ENCODE results near the gene FAM237A. TPM values are rescaled to one million over a fixed set of nuclear protein-coding genes. Genes with fewer than 3 reads are reported as not detected.

The FAM237A gene
- total and polyA plus RNA-seq, 2 of the 13 experiments (the other 11 are each of a cell fraction or from before 2014, with no cell fraction given): not detected

GRCh38 chr2:206670531-206671319 is 28.4 kb downstream of the FAM237A start (continued):
- TF ChIP-seq ZNF7 (CRISPR knock-in tag; IDR thresholded peaks at IDR 0.05): no peak
- TF ChIP-seq WIZ (CRISPR knock-in tag; IDR thresholded peaks at IDR 0.05): 0 out of 2 replicates have a peak, but pooled peaks have one; percentile 30
- no peak for TF ChIP-seq ZNF782 (CRISPR knock-in tag; IDR thresholded peaks at IDR 0.05; ENCODE audit: borderline replicate concordance)
- TF ChIP-seq RXRB (CRISPR knock-in tag; IDR thresholded peaks at IDR 0.05; ENCODE audit: borderline replicate concordance): no peak
- no peak for TF ChIP-seq ZNF646 (CRISPR knock-in tag; IDR thresholded peaks at IDR 0.05)
- no peak for TF ChIP-seq PPARG (CRISPR knock-in tag; conservative IDR thresholded peaks at IDR 0.05)
- TF ChIP-seq SIX1 (CRISPR knock-in tag; IDR thresholded peaks at IDR 0.05; ENCODE audit: borderline replicate concordance): peak; percentile 80; the same call in 1 of the 2 replicates
- no peak for TF ChIP-seq BCL6 (CRISPR knock-in tag; IDR thresholded peaks at IDR 0.05)
- no peak for TF ChIP-seq THAP7 (CRISPR knock-in tag; IDR thresholded peaks at IDR 0.05)
- no peak for TF ChIP-seq FOXA1 (IDR thresholded peaks at IDR 0.05)
- 0 out of 2 replicates have a peak, but pooled peaks have one; percentile 27 for TF ChIP-seq FOXA1 (CRISPR knock-in tag; IDR thresholded peaks at IDR 0.05)
- TF ChIP-seq ZNF704 (CRISPR knock-in tag; IDR thresholded peaks at IDR 0.05; ENCODE audit: borderline replicate concordance): no peak
- no peak for TF ChIP-seq MBD4 (IDR thresholded peaks at IDR 0.05; ENCODE audit: borderline replicate concordance, low read length)
- no peak for TF ChIP-seq RARA (CRISPR knock-in tag; IDR thresholded peaks at IDR 0.05)
- TF ChIP-seq FOXP1 (IDR thresholded peaks at IDR 0.05): no peak
- peak; percentile 44; the same call in 1 of the 2 replicates for TF ChIP-seq FOXP1 (CRISPR knock-in tag; IDR thresholded peaks at IDR 0.05)
